GM12892 (cell line): ENCODE results near the gene NFIB.

ENCODE experiments used
- POLR2A ChIP-seq: IDR thresholded peaks from 2 replicates; pipeline ENCODE4 v1.6.1; 2011; ENCODE audit warnings: low read depth, low read length, control low read depth
- POLR2AphosphoS5 ChIP-seq: IDR thresholded peaks from 2 replicates; pipeline ENCODE4 v1.6.1; 2011; ENCODE audit warnings: low read depth, low read length, control low read depth
- TAF1 ChIP-seq: IDR thresholded peaks from 2 replicates; pipeline ENCODE4 v1.6.1; 2011; ENCODE audit warnings: low read depth, mild to moderate bottlenecking, control low read depth, low read length, borderline replicate concordance

DNA sequence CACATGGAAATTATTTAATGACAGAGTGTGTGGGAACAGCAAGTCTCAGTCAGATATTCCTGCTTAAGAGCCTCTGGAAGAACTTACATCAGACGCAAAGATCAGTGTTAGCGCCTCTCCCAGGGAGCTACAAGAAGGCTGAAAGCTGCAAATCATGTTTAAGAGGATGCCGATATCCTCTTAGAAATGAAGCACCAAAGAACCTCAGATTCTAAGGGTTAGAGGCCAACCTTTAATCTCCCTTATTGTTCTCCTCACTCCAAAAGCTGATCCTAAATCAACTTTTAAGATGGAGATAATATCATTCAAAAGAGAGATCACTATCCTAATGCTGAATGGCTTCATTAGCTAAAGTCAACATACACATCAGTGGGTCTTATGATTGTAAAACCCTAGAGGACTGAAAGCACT is 160.6 kb downstream of the NFIB start:
- no peak for TF ChIP-seq POLR2A
- no peak for TF ChIP-seq POLR2AphosphoS5
- no peak for TF ChIP-seq TAF1
